HG02840 (cell line): ENCODE measurements around the gene ESRP2.

Experiments
- ATAC-seq: cut with Tn5 transposase; IDR thresholded peaks from one replicate; pipeline ENCODE4 v1.9.1; 2021; ENCODE audit warnings: mild to moderate bottlenecking, moderate library complexity, moderate number of reproducible peaks; ENCODE audit not compliant: unreplicated experiment, low FRiP score

Gene ESRP2

DNA sequence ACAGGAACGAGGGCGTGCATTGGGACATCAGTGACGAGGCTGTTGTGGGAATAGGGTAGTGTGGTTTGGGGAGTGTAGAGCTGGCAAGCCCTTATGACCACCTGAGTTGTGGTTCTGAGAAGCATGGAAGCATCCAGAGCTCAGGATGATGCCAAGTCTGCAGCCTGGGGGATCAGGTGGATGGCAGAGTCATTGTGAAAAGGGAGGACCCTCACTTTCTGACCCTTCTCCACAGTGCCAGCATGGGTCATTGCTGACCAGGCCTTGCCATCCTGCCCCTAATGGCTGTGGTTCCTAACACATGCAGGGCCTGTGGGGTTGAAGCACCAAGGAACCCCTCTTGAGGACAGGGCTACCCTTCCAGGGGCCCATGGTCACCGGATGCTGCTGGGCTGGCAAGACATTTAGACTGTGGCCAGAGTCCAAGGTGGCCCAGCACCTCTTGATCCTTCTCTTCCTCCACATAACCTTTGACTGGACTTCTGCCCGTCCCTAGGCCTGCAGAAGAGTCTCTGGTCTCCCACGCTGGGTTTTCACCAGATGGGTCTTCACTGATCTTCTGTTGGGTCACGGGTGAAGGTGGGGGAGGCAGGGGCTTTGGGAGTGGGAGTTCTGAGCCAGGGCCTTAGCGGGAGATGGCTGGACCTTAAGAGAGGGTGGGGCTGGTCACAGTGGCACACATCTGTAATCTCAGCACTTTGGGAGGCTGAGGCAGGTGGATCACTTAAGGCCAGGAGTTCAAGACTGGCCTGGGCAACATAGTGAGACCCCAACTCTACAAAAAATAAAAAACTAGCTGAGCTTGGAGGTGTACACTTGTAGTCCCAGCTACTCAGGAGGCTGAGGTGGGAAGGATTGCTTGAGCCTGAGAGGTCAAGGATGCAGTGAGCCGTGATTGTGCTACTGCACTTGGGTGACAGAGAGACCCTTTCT lies 7.3 kb upstream of the ESRP2 start:
- no peak for ATAC-seq

DNA sequence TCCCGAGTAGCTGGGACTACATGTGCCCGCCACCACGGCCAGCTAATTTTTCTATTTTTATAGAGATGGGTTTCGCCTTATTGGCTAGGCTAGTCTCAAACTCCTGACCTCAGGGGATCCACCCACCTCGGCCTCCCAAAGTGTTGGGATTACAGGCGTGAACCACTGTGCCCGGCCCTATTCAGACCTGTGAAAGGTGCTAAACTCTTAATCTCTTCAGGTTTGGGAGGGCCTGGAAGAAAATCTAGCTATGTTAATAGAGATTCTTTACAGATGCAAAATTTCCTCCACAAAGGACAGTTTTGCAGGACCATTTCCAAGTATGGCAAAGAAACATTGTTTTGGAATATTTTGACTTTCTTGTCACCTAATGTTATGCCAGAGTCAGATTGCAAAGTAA lies 6.2 kb upstream of the ESRP2 start:
- no peak for ATAC-seq

DNA sequence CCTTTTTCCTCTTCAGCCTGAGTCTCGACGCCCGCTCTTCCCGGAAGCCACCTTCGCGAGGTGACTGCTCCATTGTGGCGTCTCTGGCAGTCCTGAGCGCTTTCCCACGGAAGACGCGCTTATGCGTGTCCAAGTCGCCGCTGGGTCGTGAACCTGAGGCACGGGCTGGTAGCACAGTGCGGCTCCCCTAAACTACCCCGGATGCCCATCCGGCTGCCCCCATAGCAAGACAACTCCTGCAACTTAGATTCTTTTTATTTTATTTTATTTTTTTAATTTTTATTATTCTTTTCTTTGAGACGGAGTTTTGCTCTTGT lies 2.1 kb upstream of the ESRP2 start:
- ATAC-seq, result no peak

DNA sequence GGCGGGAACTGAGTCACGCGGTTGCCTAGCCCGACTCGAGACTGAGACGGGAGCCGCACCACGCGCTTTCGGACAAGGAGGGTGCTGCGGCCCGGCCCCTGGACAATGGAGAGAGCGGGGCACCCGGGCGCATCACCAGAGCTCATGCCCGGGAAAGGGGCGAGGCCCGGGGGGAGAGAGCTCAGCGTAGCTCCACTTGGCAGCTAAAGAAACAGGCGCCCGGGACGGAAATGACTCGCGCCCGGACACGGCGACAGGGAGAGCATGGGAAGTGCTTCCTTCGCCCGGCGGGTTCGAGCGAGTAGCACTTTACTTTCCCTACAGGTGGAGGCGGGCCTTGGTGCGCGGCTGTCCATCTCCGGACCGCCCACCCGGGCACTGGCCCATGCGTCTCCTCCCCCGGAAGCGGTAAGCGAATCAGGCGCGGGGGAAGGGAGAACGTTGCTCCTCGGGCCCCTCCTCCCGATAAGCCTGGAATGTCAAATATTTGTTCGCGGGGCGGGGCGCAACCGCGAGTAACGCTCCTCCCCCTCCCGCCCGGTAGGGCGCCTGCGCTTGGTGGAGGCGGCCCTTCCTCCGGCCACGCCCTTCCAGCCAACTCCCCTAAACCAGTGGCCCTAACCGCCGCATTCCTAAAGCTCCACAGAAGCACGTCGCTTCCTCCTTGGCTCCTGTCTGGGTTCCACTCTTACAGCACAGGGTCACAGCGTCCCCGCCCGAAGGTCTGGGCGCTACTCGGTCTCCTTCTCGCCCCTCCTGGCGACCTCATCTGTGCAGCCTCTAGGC lies 1.5 kb upstream of the ESRP2 start:
- ATAC-seq, result peak; percentile 79

DNA sequence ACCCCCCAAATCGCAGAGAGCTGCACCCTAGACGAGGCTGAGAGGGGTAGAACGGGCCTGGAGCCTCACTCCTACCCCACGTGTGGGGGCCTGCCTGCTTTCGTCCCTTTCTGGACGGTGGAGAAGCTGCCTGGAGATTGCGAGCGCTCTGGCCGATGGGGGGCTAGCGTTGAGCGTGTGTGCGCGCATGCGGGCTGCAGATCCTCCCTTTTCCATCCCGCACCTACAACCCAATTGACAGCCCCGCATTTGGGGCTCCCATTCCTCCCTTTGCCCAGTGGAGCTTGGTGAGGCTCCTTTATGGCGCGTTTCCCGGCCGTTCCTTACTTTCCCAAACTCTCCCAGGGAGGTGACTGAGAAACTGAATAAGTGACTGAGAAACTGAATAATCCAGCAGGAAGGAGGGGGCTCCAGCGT lies 907 bp upstream of the ESRP2 start:
- no peak for ATAC-seq

GRCh38 chr16:68236137-68236825 lies 354 bp upstream of the ESRP2 start:
- ATAC-seq, result no peak

DNA sequence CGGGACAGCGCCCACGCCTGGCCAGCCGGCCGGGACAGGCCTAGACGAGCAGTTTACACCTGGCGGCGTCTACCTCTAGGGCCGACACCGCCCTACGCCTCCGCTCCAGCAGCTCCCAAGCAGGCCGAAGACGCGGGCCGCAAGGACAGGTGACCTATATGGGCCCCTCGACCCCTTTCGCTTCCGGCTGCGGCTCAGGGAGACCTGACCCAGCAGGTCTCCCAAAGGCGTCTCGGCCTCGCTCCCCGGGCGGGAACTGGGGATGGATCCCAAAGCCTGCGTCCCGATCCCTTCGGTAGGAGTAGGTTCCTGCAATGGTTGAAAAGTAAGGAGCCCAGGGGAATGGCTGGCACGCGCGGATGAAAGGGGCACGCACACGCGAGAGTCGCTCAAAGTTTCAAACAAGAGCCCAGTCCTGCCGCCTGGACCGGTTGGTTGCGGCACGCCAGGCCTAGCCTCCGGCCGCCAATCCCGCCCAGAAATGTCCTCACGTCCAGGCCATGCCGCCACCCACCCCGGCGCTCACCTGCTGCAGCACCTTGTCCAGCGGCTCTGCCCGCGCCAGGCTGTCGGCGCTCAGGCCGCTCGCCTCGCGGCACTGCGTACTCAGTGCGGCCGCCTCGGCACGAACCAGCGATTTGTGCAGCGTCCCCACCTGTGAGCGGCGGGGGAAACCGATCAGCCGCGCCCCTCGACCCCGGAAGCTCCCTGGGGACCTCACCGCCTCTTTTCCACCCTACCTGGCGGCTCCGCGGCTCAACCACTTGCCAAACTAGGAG lies 630 bp downstream of the ESRP2 start:
- no peak for ATAC-seq

DNA sequence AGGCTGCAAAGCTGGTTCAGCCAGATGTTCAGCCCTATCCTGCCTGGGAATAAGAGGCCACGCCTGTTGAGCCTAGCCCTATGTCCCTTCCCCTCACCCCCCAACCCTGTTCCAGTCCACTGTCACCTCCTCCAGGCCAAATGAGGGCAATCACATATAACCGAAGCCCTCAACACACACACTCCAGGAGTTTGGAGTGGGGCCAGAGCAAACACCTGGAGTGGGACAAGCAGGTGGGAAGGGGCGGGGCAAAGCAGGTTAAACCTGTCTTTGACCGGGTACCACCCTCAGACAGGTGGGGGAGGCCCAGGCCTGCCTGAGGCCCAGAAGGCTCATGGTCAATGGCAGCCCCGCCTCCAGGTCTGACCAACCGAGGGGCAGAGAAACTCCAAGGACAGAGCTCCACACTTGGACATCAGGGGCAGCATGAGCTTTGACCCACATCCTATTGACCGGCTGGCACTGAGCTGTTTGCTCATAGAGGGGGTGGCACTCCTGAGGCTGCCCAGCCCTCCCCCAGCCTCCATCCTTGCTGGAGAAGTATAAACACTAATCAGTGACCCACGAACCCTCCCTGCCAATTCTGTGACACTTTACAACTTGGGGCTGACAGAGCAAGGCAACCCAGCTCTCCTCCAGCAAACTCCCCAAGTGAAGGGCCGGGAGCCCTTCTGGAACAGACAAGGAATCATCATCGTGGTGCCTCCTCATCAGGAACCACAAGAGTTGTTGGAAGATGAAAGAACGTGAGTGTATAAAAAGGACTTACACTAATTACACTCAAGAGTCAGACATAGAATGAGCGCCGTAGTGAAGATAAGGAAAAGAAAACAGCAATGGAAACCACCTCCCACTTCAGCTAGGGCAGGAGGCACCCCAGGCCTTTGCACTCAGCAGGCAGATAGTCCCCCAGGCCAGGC lies 1.5 kb downstream of the ESRP2 start:
- ATAC-seq, result no peak

GRCh38 chr16:68233835-68234187 lies 2.1 kb downstream of the ESRP2 start:
- ATAC-seq, result no peak

GRCh38 chr16:68233085-68233834 lies 2.7 kb downstream of the ESRP2 start:
- no peak for ATAC-seq

DNA sequence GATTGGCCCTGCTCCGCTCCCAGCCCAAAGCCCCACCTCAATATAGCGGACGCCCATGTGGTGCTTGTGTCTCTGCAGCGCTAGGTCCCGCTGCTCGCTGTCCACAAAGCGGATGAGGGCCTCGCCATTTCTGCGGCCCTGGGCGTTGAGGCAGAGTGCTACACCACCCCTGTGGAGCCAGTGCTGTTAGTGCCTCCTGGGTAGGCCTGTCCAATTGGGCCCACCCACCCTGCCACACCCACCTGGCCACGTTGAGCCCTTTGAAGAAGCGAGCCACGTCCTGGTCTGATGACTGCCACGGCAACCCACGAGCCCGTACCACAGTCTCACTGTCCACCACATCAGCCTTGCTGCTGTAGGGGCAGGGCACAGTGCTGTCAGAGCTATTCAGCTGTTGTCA lies 3.6 kb downstream of the ESRP2 start:
- no peak for ATAC-seq

DNA sequence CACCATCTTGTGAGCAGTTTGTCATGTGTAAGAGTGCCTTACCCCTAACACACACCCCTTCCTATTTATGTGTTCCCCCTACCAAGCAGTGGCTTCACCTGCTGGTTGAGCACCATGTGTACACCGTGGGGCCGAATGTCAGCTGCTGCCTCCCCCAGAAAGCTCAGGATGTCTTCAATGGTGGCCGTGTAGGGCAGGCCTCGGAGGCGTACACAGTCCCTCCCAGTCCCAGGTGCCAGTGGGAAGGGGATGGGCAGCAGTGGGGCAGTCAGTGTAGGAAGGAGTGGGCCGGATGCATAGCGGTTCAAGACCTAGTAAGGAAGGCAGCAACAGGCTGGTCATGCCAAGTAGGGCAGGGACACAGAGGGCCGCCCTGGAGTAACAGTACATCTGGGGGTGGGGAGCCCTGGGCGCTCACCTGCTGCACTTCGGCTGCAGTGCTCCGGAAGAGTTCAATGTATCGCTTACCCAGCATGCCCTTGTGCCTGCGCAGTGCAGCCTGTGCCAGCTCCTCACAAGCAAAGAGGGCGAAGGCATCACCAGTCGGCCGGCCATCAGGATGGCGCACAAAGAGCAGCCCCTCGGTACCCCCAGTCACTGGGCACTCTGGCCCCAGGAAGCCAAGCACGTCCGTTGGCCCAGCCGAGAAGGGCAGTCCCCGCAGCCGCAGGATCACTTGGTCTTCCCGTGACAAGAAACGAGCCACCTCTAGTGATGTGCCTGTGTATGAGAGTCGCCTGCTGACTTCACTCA lies 4.4 kb downstream of the ESRP2 start:
- no peak for ATAC-seq

GRCh38 chr16:68230956-68231355 lies 5.0 kb downstream of the ESRP2 start:
- ATAC-seq, result no peak

DNA sequence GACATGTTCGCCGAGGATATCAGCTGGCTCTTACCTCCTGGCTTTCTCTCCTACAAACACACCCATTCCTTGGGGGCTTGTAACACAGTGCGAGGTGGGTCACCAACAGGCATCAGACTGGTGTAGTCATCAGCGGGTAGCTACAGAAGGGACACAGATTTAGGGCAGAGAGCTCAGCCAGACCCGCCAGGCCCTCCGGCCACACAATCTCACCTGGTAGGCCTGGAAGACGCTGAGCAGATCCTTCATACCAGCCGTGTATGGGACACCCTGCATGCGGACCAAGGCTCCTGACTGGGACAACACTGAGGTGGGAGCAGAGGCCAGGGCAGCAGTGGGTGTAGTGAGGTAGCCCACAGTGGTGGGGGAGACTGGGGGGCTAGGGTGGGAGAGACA lies 5.8 kb downstream of the ESRP2 start:
- ATAC-seq, result no peak

- no peak for ATAC-seq
Observed at GRCh38 chr16:68229431-68230175, 6.3 kb downstream of the ESRP2 start.

GRCh38 chr16:68228652-68229051 lies 7.3 kb downstream of the ESRP2 start:
- no peak for ATAC-seq

DNA sequence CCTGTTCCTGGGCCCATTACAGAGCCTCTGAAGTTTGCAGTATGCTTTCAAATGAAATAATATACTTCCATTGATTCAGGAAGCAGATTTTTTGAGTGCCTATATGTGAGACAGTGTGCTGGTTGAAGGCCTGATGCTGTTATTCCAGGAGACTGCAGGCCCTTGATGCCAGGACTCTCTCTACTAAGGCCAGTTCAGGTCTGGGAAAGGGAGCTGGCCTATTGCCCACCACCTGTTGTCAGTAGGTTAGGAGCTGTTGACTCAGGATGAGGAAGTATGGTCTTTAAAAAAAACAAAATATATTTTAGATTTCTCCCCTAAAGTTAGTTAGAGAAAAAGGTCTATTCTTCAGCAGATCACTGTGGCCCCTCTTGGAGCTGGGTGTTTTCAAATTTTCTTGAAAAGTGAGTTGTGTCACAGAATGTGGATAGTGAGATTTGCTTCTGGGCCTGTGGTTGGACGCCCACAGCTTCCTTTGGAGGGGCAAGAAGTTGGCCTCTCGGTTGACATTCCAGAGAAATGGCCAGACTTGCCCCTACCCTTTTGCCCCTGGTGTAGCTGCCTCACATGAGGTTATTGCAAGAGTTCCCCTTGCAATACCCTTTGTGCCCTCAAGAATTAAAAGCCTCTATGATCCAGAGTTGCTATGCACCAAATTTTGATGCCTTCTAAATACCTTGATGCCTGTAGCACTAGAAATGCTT lies 7.9 kb downstream of the ESRP2 start:
- ATAC-seq, result no peak
